Measurements from ENCODE around the gene RSF1. TPM values are rescaled to one million over a fixed set of nuclear protein-coding genes. Genes with fewer than 3 reads are reported as not detected.

RSF1 gene
- total RNA-seq, 1 donor from 2014 or later: 74.2 TPM

GRCh38 chr11:77753230-77753629 lies 67.3 kb downstream of the RSF1 start:
- Mint-ChIP-seq H3K27me3 (ENCODE audit: unreplicated experiment) (no peaks in the 10 kb centered on the region), H3K4me3 (ENCODE audit: unreplicated experiment) (no peak overlapping the region), H3K4me1 (ENCODE audit: unreplicated experiment) (peaks cover 1% of the 10 kb centered on the region), H3K9me3 (ENCODE audit: unreplicated experiment) (no peaks in the 10 kb centered on the region), H3K27ac (ENCODE audit: unreplicated experiment) (no peak overlapping the region), H3K36me3 (ENCODE audit: unreplicated experiment) (peaks cover 23% of the 10 kb centered on the region)
- TF ChIP-seq CTCF (IDR thresholded peaks at IDR 0.05): no peak
- no peak for DNase-seq (ENCODE audit: extremely low spot score, unreplicated experiment)

GRCh38 chr11:77752516-77752915 lies 68.0 kb downstream of the RSF1 start:
- no peak overlapping the region for H3K27ac Mint-ChIP-seq (ENCODE audit: unreplicated experiment)

GRCh38 chr11:77750394-77751156 lies 69.9 kb downstream of the RSF1 start:
- no peak for TF ChIP-seq CTCF (IDR thresholded peaks at IDR 0.05)
- Mint-ChIP-seq H3K36me3 (ENCODE audit: unreplicated experiment) (peaks cover 10% of the 10 kb centered on the region), H3K27ac (ENCODE audit: unreplicated experiment) (no peak overlapping the region), H3K4me1 (ENCODE audit: unreplicated experiment) (peaks cover 12% of the 10 kb centered on the region), H3K9me3 (ENCODE audit: unreplicated experiment) (no peaks in the 10 kb centered on the region), H3K4me3 (ENCODE audit: unreplicated experiment) (no peak overlapping the region), H3K27me3 (ENCODE audit: unreplicated experiment) (no peaks in the 10 kb centered on the region)
- DNase-seq (ENCODE audit: extremely low spot score, unreplicated experiment): no peak

More at GRCh38 chr11:77752516-77752915, 68.0 kb downstream of the RSF1 start:
- no peaks in the 10 kb centered on the region for H3K27me3 Mint-ChIP-seq (ENCODE audit: unreplicated experiment)
- peaks cover 18% of the 10 kb centered on the region for H3K36me3 Mint-ChIP-seq (ENCODE audit: unreplicated experiment)
- no peak for TF ChIP-seq CTCF (IDR thresholded peaks at IDR 0.05)
- H3K9me3 Mint-ChIP-seq (ENCODE audit: unreplicated experiment): no peaks in the 10 kb centered on the region
- DNase-seq (ENCODE audit: extremely low spot score, unreplicated experiment): no peak
- H3K4me1 Mint-ChIP-seq (ENCODE audit: unreplicated experiment): peaks cover 7% of the 10 kb centered on the region
- H3K4me3 Mint-ChIP-seq (ENCODE audit: unreplicated experiment): no peak overlapping the region

- H3K4me3 Mint-ChIP-seq (ENCODE audit: unreplicated experiment): no peak overlapping the region
- no peaks in the 10 kb centered on the region for H3K27me3 Mint-ChIP-seq (ENCODE audit: unreplicated experiment)
- no peak for DNase-seq (ENCODE audit: extremely low spot score, unreplicated experiment)
These were observed 71.3 kb downstream of the RSF1 start for GRCh38 chr11:77749232-77749631.

More at GRCh38 chr11:77749232-77749631, 71.3 kb downstream of the RSF1 start:
- H3K36me3 Mint-ChIP-seq (ENCODE audit: unreplicated experiment): peaks cover 15% of the 10 kb centered on the region
- H3K9me3 Mint-ChIP-seq (ENCODE audit: unreplicated experiment): peaks cover 5% of the 10 kb centered on the region
- peaks cover 12% of the 10 kb centered on the region for H3K4me1 Mint-ChIP-seq (ENCODE audit: unreplicated experiment)
- no peak overlapping the region for H3K27ac Mint-ChIP-seq (ENCODE audit: unreplicated experiment)
- no peak for TF ChIP-seq CTCF (IDR thresholded peaks at IDR 0.05)
